ENCODE data around the gene MOGAT3.

Gene MOGAT3, protein sequence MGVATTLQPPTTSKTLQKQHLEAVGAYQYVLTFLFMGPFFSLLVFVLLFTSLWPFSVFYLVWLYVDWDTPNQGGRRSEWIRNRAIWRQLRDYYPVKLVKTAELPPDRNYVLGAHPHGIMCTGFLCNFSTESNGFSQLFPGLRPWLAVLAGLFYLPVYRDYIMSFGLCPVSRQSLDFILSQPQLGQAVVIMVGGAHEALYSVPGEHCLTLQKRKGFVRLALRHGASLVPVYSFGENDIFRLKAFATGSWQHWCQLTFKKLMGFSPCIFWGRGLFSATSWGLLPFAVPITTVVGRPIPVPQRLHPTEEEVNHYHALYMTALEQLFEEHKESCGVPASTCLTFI

DNA sequence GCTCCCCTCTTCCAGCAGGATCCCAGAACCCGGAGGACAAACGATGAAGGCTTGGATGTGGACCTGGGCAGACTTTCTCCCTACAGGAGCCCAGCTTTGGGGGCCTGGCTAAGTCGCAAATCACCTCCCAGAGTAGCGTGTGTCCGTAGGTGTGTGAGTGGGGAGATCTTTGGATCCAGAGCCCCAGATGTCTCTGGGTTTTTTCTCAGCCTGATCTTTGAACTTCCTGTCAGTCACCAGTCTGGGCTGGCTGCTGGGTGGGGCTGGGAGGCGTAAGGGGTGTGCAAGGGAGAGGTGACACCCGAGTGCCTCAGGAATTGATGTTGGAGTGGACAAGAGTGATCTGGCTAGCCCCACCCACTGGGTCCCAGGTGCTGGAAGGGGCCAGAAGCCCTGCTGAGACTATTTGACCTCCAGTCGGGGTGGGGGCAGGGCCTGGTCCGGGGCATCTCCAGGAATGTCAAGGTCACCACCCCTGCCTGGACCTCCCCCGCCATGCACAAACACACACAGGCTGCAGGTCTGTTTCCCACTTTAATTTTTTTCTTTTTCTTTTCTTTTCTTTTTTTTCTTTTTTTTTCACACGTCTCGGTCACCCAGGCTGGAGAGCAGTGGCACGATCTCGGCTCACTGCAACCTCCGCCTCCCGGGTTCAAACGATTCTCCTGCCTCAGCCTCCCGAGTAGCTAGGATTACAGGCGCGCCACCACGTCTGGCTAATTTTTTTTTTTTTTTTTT lies at the start of gene MOGAT3:
TSS of gene MOGAT3 (minus strand) at position 175 of the 738 bp plus-strand sequence. CDS start 182 bp downstream, outside the sequence.
- H3K36me3 Mint-ChIP-seq, result peaks cover 1% of the 10 kb centered on the region
- CTCF ChIA-PET, result interaction anchor here (1.1 to 1.5 kb wide), 2 partner anchors 8 to 9 kb away, joined by 4 to 5 read pairs; no protein-coding TSS in a partner anchor

GRCh38 chr7:101250324-101250723 lies 49.5 kb upstream of the MOGAT3 start:
- H3K4me3 Mint-ChIP-seq, result peak overlapping the region; percentile 99

More for the DNA sequence above, at the start of gene MOGAT3:
- Mint-ChIP-seq H3K27me3 (peaks cover 70% of the 10 kb centered on the region), H3K27ac (peak within 1 kb of the TSS; percentile 20), H3K4me3 (no peak within 1 kb of the TSS), H3K4me1 (peaks cover 25% of the 10 kb centered on the region), H3K9me3 (no peaks in the 10 kb centered on the region)
- peak; percentile 41 for DNase-seq

GRCh38 chr7:101248276-101248675 lies 47.4 kb upstream of the MOGAT3 start:
- H3K27ac Mint-ChIP-seq, result no peak overlapping the region
- no peaks in the 10 kb centered on the region for H3K9me3 Mint-ChIP-seq
- H3K4me3 Mint-ChIP-seq, result no peak overlapping the region
- peaks cover 67% of the 10 kb centered on the region for H3K4me1 Mint-ChIP-seq
- no peak for DNase-seq
- no peaks in the 10 kb centered on the region for H3K27me3 Mint-ChIP-seq
- CTCF ChIA-PET, result interaction anchor here (0.9 kb wide), 1 partner anchor 34 kb away, joined by 3 read pairs; no protein-coding TSS in a partner anchor
- peaks cover 29% of the 10 kb centered on the region for H3K36me3 Mint-ChIP-seq

More at GRCh38 chr7:101250324-101250723, 49.5 kb upstream of the MOGAT3 start:
- no peak for DNase-seq
- no peak overlapping the region for H3K27ac Mint-ChIP-seq
- CTCF ChIA-PET, result interaction anchor here (1.0 kb wide), 1 partner anchor 40 kb away, joined by 3 read pairs; no protein-coding TSS in a partner anchor
- H3K27me3 Mint-ChIP-seq, result peaks cover 7% of the 10 kb centered on the region
- H3K4me1 Mint-ChIP-seq, result peaks cover 48% of the 10 kb centered on the region
- H3K9me3 Mint-ChIP-seq, result no peaks in the 10 kb centered on the region
- peaks cover 16% of the 10 kb centered on the region for H3K36me3 Mint-ChIP-seq

DNA sequence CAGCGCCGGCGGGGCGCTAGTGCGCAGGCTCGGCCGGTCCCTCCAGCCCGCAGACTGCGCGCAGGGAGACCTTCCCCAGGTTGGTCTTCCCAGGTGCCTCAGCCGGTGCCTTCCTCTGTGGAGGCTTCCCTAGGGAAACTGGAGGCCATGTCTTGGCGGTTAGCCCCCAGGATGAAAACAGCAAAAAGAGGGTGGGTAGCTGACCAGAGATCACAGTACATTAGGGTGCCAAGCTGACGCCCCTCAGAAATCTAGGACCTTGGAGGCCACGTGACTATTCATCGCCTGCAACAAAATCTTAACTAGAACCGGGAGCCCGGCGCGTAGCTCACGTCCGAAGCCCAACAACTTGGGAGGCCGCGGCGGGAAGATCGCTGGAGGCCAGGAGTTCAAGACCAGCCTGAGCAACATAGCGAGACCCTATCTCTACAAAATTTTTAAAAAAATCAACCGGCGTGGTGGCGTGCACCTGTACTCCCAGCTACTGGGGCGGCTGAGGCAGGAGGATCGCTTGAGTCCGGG lies 44.4 kb upstream of the MOGAT3 start:
- Mint-ChIP-seq H3K4me3 (peak overlapping the region; percentile 92), H3K27ac (peak overlapping the region; percentile 97), H3K4me1 (peaks cover 53% of the 10 kb centered on the region), H3K9me3 (no peaks in the 10 kb centered on the region), H3K36me3 (peaks cover 31% of the 10 kb centered on the region), H3K27me3 (no peaks in the 10 kb centered on the region)
- no peak for DNase-seq
- CTCF ChIA-PET, result interaction anchor here (0.6 to 4.3 kb wide), 8 partner anchors 9 to 103 kb away, joined by 3 to 33 read pairs (median 16); partner anchors contain the start of genes PLOD3 and ZNHIT1

DNA sequence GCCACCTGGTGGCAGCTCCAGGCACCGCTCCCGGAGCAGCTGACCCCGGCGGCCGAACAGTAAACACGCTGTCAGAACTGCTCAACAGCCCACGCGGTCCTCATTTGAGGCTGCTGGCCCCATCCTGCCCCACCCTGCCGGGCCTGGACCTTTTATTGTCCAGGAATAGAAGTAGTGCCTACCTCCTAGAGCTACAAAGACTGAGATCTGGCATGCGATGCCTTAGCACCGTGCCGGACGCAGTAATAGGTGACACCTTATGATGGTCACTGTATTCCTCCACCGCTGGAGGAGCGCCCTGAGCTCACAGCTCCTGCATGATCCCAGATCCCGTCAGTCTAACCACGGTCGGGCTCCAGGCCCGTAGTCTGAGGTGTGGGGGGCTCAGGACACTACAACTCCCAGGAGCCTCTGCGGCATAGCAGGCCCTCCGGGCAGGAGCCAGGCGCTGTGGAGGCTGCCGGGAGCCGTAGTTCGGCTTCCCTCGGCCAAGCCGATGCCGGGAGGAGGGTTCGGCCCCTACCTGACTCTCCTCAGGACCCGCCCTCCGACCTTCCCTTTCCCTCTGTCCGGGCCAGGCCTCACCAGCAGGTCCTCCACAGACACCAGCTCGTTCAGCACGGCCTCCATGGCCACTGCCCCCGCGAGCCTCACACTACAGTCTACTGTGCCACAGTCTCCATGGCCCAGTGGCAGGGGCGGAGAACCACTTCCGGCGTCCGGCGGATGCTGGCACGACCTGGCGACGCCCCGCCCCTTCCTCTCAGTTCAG lies 43.7 kb upstream of the MOGAT3 start, which contains the start of gene FIS1:
TSS of gene FIS1 (minus strand) at position 707 of the 772 bp plus-strand sequence. CDS start at position 630, 77 bp downstream.
- Mint-ChIP-seq H3K27me3 (no peaks in the 10 kb centered on the region), H3K36me3 (peaks cover 35% of the 10 kb centered on the region), H3K4me1 (peaks cover 50% of the 10 kb centered on the region), H3K9me3 (no peaks in the 10 kb centered on the region), H3K4me3 (peak within 1 kb of the TSS; percentile 92), H3K27ac (peak within 1 kb of the TSS; percentile 97)
- CTCF ChIA-PET, result interaction anchor here (0.6 to 4.3 kb wide), 16 partner anchors 8 to 122 kb away, joined by 3 to 33 read pairs (median 6); partner anchors contain the start of genes PLOD3 and ZNHIT1
- DNase-seq, result peak; percentile 96

GRCh38 chr7:101243646-101244374 lies 43.0 kb upstream of the MOGAT3 start:
- H3K9me3 Mint-ChIP-seq, result no peaks in the 10 kb centered on the region
- CTCF ChIA-PET, result interaction anchor here (0.6 to 4.3 kb wide), 16 partner anchors 8 to 121 kb away, joined by 3 to 33 read pairs (median 6); partner anchors contain the start of genes PLOD3 and ZNHIT1
- no peaks in the 10 kb centered on the region for H3K27me3 Mint-ChIP-seq
- H3K36me3 Mint-ChIP-seq, result peaks cover 39% of the 10 kb centered on the region
- peak; percentile 39 for DNase-seq
- peak overlapping the region; percentile 92 for H3K4me3 Mint-ChIP-seq
- H3K27ac Mint-ChIP-seq, result peak overlapping the region; percentile 97
- peaks cover 48% of the 10 kb centered on the region for H3K4me1 Mint-ChIP-seq

DNA sequence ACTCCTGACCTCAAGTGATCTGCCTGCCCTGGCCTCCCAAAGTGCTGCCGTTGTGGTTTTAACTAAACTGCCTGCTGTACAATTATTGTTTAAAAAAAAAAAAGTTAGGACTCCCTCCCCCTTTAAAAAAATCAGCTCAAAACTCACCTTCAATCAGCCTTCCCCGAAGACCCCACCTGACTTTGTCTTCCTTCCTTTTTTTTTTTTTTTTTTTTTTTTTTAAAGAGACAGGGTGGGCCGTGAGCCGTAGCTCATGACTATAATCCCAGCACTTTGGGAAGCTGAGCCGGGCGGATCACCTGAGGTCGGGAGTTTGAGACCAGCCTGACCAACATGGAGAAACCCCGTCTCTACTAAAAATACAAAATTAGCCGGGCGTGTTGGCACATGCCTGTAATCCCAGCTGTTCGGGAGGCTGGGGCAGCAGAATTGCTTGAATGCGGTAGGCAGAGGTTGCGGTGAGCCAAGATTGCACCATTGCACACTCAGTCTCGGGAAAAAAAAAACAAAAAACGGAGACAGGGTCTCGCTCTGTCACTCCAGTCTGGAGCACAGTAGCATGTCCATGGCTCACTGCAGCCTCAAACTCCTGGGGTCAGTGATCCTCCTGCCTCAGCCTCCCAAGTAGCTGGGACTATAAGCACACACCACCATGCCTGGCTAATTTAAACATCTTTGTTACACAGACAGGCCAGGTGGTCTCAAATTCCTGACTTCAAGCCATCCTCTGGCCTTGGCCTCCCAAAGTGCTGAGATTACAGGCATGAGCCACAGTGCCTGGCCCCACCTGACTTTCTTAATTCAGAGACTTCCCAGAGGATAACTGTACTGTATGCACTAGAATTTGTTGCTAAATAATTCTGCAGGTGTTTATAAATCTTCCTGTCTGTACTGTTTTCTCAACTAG lies 40.9 kb upstream of the MOGAT3 start:
- DNase-seq, result no peak
- Mint-ChIP-seq H3K27me3 (no peaks in the 10 kb centered on the region), H3K27ac (no peak overlapping the region), H3K4me1 (peaks cover 39% of the 10 kb centered on the region), H3K36me3 (peaks cover 31% of the 10 kb centered on the region), H3K4me3 (no peak overlapping the region), H3K9me3 (no peaks in the 10 kb centered on the region)
- CTCF ChIA-PET, result interaction anchor here (3.5 to 4.3 kb wide), 2 partner anchors 41 to 98 kb away, joined by 20 to 21 read pairs; no protein-coding TSS in a partner anchor

GRCh38 chr7:101241015-101241363 lies 40.2 kb upstream of the MOGAT3 start:
- DNase-seq, result no peak
- Mint-ChIP-seq H3K4me1 (peaks cover 39% of the 10 kb centered on the region), H3K36me3 (peaks cover 33% of the 10 kb centered on the region), H3K9me3 (no peaks in the 10 kb centered on the region), H3K27me3 (no peaks in the 10 kb centered on the region), H3K4me3 (no peak overlapping the region), H3K27ac (no peak overlapping the region)
- CTCF ChIA-PET, result interaction anchor here (0.5 kb wide), 1 partner anchor 40 kb away, joined by 3 read pairs; no protein-coding TSS in a partner anchor

- Mint-ChIP-seq H3K4me3 (no peak overlapping the region), H3K4me1 (peaks cover 33% of the 10 kb centered on the region), H3K36me3 (peaks cover 32% of the 10 kb centered on the region), H3K27me3 (no peaks in the 10 kb centered on the region), H3K27ac (no peak overlapping the region), H3K9me3 (no peaks in the 10 kb centered on the region)
- DNase-seq, result no peak
- CTCF ChIA-PET, result interaction anchor here (0.5 kb wide), 1 partner anchor 41 kb away, joined by 3 read pairs; no protein-coding TSS in a partner anchor
Measured at GRCh38 chr7:101240226-101241014, 39.6 kb upstream of the MOGAT3 start.

DNA sequence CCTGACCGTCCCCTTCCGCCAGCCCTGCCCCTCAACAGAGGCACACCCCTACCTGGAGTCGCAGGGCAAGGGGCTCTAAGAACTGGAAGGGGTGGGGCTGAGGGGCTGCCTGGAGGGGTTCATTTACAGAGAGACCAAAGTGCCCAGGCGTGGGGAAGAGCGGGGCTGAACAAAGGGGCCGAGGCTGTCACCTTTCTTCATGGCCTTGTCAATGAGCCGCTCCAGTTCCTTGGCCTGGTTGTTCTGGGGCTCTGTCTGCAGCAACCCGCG lies 39.0 kb upstream of the MOGAT3 start:
- Mint-ChIP-seq H3K36me3 (peaks cover 28% of the 10 kb centered on the region), H3K27me3 (no peaks in the 10 kb centered on the region), H3K4me3 (no peak overlapping the region), H3K9me3 (no peaks in the 10 kb centered on the region), H3K4me1 (peaks cover 28% of the 10 kb centered on the region), H3K27ac (no peak overlapping the region)
- no peak for DNase-seq
- CTCF ChIA-PET, result no interaction called here

- DNase-seq, result no peak
- Mint-ChIP-seq H3K36me3 (peaks cover 26% of the 10 kb centered on the region), H3K9me3 (no peaks in the 10 kb centered on the region), H3K4me3 (no peak overlapping the region), H3K27ac (no peak overlapping the region), H3K27me3 (no peaks in the 10 kb centered on the region), H3K4me1 (peaks cover 25% of the 10 kb centered on the region)
- CTCF ChIA-PET, result no interaction called here
Measured at GRCh38 chr7:101239191-101239950, 38.5 kb upstream of the MOGAT3 start.
